Activated CD4-positive, CD25-positive, alpha-beta regulatory T cell treated with anti-CD3 and anti-CD28 coated beads, Interleukin-2, amount 50 U/mL, for 24 hours (primary cell): ENCODE data around the gene HCFC1R1.
"Not testable (repeated sequence)": the region's sequence is repeated elsewhere in the genome, so short reads cannot be mapped to it uniquely, and the experiment has no call there.

ENCODE experiments used
- ATAC-seq, 2 donors: fragments of 150-1000 bp; cut with Tn5 transposase; one replicate each; pipeline ENCODE4 v1.10.0; 2021; ENCODE audit warnings: mild to moderate bottlenecking in 1 of 2, moderate library complexity in 1 of 2

The HCFC1R1 gene

GRCh38 chr16:3056336-3057180 is 32.8 kb upstream of the HCFC1R1 start:
- no peak for ATAC-seq

- ATAC-seq, result not testable (repeated sequence)
Observed at GRCh38 chr16:3055734-3056115, 32.0 kb upstream of the HCFC1R1 start.

DNA sequence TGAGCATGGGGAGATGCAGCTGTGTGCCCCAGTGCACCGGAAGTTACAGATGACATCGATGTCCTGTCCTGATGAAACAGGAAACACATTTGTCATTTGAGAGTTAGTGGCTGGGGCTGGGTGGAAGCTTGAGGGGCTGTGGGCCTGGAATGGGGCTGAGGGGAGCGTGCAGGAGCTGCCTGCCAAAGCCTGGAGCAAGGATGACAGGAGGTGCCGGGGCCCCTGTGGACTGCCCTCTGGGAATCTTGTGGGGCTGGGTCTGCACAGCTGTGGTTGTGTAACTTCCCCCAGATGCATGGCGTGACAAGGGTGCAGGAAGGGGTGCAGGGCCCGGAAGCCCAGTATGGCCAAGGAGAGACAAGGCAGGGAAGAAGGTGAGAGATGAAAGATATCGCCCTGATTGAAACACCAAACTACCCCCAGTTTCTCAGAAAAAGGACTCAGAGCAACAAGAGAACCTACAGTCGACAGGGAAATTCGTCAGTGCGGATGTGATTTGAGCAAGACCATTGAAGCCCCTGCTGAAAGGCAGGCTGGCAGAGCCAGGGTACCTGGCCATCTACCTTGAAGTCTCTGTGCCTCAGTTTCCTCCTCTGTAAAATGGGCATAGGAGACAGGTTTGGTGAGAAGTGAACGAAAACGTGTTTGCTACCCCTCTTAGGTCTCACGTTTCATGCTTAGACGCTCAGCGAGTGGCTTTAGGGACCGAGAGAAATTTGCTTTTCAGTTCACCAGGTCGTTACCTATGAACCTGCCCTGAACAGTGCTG is 31.4 kb upstream of the HCFC1R1 start:
- ATAC-seq, result no peak

DNA sequence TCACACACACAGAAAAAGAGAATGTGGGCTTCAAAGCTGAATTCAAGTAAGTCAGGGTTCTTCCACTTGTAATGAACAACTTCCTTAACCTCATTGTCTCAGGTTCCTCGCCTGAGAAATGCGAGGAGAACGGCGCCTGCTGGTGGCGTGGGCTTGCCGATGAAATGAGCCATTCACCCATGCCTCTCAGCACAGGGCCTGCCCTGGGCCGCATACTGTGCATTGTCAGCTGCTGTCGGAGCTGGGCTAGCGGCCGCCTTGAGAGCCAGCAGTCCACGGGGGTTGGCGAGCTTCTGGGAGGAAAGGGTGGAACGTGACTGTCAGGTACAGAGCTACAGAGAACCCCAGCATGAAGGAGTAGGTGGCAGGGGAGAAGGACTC is 29.6 kb upstream of the HCFC1R1 start:
- peak; percentile 64 to 66 for ATAC-seq

DNA sequence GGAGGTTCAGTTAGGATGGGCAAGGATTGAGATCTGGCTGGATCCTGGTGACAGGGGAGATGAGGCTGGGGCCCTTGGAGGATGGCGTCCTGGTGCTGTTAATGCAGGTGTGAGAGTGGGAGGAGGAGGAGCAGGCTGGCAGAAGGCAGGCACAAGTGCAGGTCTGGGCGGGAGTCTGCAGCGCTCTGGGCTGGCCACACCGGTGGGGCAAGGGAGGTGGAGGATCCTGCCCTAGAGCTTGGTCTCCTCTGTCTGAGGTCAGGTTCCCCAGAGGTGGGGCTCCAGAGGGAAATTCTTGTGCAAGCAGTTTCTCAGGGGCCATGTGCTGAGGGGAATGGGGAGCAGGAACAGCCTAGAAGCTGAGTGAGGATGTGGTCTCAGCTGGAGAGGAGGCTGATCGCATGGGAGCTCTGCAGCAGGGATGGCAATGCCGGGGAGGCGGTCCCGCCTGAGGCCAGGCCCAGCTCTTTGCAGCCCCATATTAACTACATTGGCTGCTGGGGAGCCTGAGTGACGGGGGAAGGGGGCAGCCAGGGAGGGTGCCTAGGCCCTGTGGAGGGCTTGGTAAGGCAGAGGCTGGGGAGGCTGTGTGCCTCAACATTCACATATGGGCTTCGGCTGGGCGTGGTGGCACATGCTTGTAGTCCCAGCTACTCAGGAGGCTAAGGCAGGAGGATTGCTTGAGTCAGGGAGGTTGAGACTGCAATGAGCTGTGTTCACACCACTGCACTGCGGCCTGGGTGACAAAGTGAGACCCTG is 29.0 kb upstream of the HCFC1R1 start:
- ATAC-seq, result peak; percentile 69 to 70

DNA sequence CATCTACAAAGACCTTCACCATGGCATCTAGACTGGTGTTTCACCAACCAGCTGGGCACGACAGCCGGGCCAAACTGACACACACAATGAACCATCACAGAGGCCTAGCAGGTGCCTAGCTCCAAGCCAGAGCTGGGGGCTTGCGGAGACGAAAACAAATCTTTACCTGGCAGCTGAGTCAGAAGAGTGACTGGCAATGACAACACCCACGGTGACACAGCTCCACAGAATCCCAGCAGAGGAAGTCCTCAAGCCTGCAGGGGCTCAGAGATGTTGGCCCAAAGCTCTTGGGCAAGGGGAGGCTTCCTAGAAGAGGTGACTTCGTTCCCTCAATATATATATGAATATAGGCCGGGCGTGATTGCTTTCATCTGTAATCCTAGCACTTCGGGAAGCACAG is 27.8 kb upstream of the HCFC1R1 start:
- no peak for ATAC-seq

GRCh38 chr16:3051009-3051408 is 27.3 kb upstream of the HCFC1R1 start:
- no peak for ATAC-seq

DNA sequence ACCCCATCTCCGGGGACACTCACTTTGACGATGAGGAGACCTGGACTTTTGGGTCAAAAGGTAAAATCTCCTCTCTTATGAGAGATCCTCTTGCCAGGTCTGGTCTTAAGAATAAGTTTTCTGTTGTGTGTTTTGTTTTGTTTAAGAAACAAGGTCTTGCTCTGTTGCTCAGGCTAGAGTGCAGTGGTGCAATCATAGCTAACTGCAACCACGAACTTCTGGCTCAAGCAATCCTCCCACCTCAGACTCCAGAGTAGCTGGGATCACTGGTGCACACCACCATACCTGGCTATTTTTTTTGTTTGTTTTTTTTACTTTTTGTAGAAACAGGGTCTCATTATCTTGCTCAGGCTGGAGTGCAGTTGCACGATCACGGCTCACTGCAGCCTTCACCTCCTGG is 26.7 kb upstream of the HCFC1R1 start:
- ATAC-seq, result no peak

GRCh38 chr16:3049921-3050481 is 26.3 kb upstream of the HCFC1R1 start:
- ATAC-seq, result no peak

DNA sequence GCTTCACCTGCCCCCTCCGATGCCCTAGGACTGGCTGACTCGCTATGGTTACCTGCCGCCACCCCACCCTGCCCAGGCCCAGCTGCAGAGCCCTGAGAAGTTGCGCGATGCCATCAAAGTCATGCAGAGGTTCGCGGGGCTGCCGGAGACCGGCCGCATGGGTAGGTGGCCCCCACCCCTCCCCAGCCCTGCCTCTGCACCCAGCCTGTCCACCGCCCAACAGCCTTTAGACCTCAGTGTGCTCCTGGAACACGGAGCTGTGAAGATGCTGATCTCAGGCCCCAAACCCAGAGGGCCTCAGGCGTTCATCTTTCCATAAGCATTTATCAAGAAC is 23.6 kb upstream of the HCFC1R1 start:
- no peak for ATAC-seq

DNA sequence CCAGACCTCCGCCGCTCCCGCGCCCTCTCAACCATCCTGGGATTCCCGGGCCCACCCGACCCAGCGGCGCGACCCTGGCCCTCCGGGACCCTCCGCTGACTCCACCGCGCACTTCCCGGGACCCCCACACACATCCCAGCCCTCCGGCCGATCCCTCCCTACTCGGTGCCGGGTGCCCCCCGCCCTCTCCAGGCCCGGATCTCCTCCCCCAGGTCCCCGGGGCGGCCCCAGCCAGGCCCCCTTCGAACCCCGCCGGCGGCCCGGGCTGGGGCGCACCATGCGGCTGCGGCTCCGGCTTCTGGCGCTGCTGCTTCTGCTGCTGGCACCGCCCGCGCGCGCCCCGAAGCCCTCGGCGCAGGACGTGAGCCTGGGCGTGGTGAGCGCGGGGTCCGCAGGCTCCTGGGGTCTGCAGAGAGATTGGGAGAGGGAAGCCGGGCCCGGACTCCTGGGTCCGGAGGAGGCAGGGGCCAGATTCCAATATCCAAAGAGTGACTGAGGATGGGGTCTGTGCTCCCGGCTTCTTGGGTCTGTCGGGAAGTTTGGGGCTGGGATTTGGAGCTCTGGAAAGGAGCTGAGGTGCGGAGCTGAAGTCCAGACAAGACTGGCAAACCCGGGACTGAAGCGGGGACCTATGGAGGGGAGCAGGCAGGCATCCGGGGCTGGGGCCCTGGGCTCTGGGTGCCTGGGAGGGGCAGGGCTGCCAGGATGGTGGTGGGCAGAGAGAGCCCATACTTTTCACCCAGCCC is 23.1 kb upstream of the HCFC1R1 start:
- ATAC-seq, result peak; percentile 36 to 42

DNA sequence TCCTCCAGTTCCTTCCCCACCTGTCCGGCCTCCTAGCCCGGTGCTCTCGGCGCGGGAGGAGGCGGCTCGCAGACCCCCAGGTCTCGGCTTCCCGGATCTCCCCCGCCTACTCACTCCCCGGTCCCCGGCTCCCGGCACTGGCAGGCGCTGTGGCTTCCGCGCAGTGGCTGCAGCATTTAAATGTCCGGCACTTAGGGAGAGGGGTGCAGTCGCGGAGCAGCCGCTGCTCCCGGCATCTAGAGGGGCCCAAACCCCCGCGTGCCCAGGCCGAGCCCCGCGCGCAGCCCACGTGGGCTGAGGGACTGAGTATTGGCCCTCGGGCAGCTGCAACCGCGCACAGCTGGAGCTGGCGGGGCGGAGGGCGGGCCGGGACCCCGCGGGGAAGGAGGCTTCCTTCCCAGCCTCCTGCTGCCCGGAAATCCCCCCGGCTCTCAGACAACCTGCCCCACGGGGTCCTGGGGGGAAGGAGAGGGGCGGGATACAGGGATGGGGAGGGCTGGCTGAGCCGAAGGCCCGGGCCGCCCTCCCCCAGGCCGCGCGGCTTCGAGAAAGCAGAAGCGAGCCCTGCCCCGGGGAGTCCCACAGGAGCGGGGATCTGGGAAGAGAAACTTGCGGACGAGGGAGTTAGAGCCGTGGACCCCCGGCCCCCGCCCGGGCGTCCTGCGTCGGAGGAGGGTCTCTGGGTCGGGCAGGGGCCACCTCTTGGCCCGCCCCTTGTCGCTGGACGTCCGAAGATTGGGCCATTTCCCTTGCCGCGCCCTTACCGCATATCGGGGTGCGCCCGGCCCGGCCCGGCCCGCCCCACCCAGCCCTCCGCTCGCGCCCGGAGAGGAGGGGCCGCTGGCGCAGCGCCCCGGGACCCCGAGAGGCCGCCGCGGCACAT is 22.3 kb upstream of the HCFC1R1 start, which contains the start of gene MMP25:
MMP25 (plus strand) TSS at position 804 of the 883 bp plus-strand sequence. CDS start 357 bp downstream, outside the sequence.
- ATAC-seq, result peak; percentile 14 to 32

DNA sequence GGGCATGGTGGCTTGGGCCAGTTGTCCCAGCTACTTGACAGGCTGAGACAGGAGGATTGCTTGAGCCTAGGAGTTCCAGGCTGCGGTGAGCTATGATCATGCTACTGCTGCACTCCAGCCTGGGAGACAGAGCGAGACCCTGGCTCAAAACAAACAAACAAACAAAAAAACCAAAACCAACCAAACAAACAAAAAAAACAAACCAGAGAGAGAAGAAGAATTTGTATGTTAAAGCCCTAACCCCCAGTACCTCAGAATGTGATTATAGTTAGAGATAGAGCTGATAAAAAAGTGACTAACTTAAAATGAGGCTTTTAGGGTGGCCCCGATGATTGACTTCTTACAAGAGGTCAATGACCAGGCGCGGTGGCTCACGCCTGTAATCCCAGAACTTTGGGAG is 21.0 kb upstream of the HCFC1R1 start:
- ATAC-seq, result no peak

DNA sequence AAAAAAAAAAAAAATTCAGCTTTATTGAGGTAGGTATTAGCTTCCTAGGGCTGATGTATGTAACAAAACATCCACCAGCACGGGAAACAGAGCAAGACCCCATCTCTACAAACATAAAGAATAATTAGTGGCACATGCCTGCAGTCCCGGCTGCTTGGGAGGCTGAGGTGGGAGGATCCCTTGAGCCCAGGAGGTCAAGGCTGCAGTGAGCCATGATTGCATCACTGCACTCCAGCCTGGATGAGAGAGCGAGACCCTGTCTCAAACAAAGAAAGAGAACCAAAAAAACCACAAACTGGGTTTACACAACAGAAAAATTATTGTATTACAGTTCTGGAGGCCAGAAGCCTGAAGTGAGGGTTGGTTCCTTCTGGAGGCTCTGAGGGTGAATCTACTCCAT is 18.6 kb upstream of the HCFC1R1 start:
- no peak for ATAC-seq

DNA sequence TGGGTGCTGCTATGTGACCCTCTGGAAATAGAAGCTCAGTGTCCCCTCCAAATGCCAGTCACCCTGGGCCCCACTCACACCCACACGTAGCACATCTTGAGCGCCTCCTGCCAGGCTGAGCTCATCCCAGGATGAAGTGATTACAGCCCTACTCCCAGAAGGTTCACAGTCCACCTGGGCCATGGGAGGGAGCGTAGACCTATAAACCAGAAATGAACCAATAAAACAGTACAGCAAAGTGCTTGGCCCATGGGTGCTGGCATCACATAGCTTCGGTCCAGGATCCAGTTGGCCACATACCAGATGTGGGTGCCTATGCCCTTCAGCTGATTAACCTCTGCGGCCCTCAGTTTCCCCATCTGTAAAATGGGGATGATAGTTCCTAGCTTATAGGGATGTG is 15.2 kb upstream of the HCFC1R1 start:
- no peak for ATAC-seq

DNA sequence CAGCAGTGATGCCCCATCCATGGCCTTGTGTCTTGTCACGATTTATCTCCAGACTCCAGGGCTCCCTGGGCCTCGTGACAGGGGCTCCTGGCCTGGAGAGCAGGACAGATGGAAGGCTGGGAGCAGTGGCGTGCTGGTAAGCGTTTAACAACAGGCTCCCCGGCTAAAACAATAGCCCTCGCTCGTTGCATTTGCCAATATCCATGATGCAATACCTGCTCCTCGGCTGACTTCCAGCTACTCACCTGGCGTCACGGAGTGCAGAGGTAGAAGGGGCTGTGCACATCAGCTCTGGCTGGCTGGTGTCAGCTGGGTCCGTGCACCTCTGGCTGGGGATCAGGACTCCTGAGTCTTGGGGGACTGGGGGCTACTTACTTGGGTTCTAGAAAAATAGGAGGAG is 14.5 kb upstream of the HCFC1R1 start:
- ATAC-seq, result no peak

DNA sequence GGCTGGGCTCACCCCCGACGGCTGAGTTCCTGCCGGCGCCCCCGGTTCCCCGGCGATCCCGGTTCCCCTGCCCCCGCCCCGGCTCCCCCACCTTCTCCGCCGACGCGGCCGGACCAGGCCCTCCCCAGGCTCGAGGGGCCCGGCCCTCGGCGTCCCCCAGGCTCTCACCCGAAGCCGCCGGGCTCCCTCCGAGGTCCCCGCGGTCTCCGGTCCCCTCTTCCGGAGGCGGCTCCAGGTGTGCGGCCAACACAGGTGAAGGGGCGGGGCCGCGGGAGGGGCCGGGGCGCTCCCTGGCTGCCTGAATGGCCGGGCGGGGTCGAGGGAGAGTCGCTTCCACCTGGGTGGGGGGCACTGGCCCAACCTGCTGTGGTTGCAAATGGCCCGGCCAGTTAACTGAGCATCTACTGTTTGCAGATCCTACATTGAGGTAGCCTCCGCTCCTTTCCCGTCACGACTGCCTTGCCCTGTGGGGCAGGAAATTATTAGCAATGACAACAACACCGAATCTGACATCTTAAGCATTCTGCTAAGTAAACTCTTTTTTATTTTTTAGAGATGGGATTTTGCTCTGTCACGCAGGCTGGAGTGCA is 13.1 kb upstream of the HCFC1R1 start, which contains the start of gene BICDL2:
BICDL2 (minus strand) TSS at position 219 of the 590 bp plus-strand sequence. CDS start 1,448 bp downstream, outside the sequence.
- no peak for ATAC-seq

- no peak for ATAC-seq
Observed at GRCh38 chr16:3035972-3036725, 12.4 kb upstream of the HCFC1R1 start.

DNA sequence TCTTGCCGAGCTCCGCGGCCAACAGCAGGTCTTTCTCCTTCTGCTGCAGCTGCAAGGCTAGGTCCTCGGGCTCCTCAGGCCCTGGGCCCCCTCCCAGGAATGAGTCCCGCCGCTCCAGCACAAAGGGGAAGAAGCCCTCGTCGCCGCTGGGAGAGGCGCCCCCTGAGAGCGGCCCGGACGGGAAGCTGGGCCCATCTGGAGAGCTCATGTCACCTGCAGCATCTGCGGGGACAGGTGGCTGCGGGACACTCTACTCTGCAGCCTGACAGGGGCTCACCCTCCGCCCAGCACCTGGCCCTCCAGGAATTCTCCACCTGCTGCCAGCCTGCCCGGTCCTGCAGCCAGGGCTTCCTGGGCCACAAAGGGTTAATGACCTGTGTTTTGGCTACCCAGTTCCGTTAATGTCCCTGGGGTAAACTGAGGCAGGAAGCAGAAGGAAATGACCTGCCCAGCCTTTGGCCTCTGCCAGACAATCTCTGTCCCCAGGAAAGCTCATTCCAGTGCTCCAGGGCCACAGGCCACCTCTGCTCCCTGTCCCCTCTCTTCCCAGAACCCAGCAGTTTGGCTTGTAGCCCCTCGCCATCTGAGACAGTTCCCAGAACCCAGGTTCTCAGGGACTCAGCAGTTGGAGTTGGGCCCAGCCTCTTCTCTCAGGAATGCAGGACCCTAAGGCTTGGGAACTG is 11.7 kb upstream of the HCFC1R1 start:
- ATAC-seq, result no peak
